HepG2 (cell line): ENCODE measurements around the gene CNNM2. TPM values are rescaled to one million over a fixed set of nuclear protein-coding genes. Genes with fewer than 3 reads are reported as not detected.

Experiments
- BORCS8-MEF2B ChIP-seq: sonication (generic); formaldehyde crosslinking; IDR thresholded peaks from 2 replicates; pipeline ENCODE4 v1.8.0; 2022; ENCODE audit warnings: mild to moderate bottlenecking, missing genetic modification reagents
- EED ChIP-seq: sonication (generic); formaldehyde crosslinking; IDR thresholded peaks from 2 replicates; pipeline ENCODE4 v1.5.0; 2020; ENCODE audit warnings: mild to moderate bottlenecking, missing genetic modification reagents
- RBFOX2 ChIP-seq: fragments of 200-400 bp; formaldehyde crosslinking; IDR thresholded peaks from 2 replicates; pipeline ENCODE4 v1.6.1; 2017; ENCODE audit warnings: low read depth, mild to moderate bottlenecking, low read length
- SSRP1 ChIP-seq: IDR thresholded peaks from 2 replicates; pipeline ENCODE4 v1.6.1; 2016; ENCODE audit warnings: control low read depth
- polyA plus RNA-seq, 8 experiments: library from polyadenylated mRNA; depleted of rRNA in 3 of 8; stranded (reverse) in 7 of 8; unstranded in 1 of 8; fragments of >200 nt; fragmentation: Illumina TruSeq in 4 of 8; extraction: Trizol in 4 of 8; gene quantifications; 2 replicates each; pipeline versions ENCODE4 v1.2.1 to v1.2.3, GENCODE V29; 2011 to 2016; ENCODE audit warnings: low read depth in 4 of 8, missing spikeins in 1 of 8, mixed read lengths in 1 of 8; ENCODE audit not compliant: insufficient read depth in 1 of 8
- total RNA-seq, 5 experiments: library from RNA; depleted of rRNA; stranded (reverse); fragments of >200 nt; fragmentation: Illumina TruSeq; extraction: Trizol; gene quantifications; 2 replicates each; pipeline ENCODE4 v1.2.3, GENCODE V29; 2016; ENCODE audit warnings: low read depth in 1 of 5
- TF ChIP-seq, protein P1 (sequence below): sonication (generic); formaldehyde crosslinking; IDR thresholded peaks from 2 replicates; pipeline ENCODE4 v1.4.0; 2020; ENCODE audit warnings: missing genetic modification reagents
- TF ChIP-seq, protein P2 (sequence below): sonication (generic); formaldehyde crosslinking; IDR thresholded peaks from 2 replicates; pipeline ENCODE4 v1.5.0; 2020; ENCODE audit warnings: mild to moderate bottlenecking, missing genetic modification reagents
- TF ChIP-seq, protein P3 (sequence below): sonication (generic); formaldehyde crosslinking; IDR thresholded peaks from 2 replicates; pipeline ENCODE4 v1.9.0; 2021; ENCODE audit warnings: mild to moderate bottlenecking, missing genetic modification reagents
- TF ChIP-seq, protein P4 (sequence below): sonication (generic); formaldehyde crosslinking; IDR thresholded peaks from 2 replicates; pipeline ENCODE4 v1.4.0; 2020; ENCODE audit warnings: mild to moderate bottlenecking, low read depth, missing genetic modification reagents

CNNM2 gene
- total and polyA plus RNA-seq, 2 of the 13 experiments (the other 11 are each of a cell fraction or from before 2014, with no cell fraction given), result 7.1 to 9.0 TPM

DNA sequence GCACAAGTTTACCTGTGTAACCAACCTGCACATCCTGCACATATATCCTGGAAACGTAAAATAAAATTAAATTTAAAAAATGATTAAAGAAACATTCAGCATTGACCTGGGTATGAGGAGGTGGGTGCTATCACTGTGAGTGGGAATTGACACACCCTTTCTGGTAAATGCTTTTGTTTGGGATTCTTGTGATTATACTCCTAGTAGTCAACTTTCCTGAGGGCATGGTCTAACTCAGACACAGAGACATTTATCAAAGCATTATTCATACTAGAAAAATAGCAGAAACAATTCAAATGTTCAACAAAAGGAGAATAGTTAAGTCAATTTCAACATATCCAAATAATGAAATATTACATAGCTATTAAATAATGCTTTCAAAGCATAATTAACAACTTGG, 44.2 kb downstream of the CNNM2 start (continued):
- TF ChIP-seq BORCS8-MEF2B (CRISPR knock-in tag) (no peak), RBFOX2 (no peak), SSRP1 (no peak), EED (CRISPR knock-in tag) (no peak)
- TF ChIP-seq, protein P1, sequence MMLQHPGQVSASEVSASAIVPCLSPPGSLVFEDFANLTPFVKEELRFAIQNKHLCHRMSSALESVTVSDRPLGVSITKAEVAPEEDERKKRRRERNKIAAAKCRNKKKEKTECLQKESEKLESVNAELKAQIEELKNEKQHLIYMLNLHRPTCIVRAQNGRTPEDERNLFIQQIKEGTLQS, result no peak
- TF ChIP-seq, protein P2, sequence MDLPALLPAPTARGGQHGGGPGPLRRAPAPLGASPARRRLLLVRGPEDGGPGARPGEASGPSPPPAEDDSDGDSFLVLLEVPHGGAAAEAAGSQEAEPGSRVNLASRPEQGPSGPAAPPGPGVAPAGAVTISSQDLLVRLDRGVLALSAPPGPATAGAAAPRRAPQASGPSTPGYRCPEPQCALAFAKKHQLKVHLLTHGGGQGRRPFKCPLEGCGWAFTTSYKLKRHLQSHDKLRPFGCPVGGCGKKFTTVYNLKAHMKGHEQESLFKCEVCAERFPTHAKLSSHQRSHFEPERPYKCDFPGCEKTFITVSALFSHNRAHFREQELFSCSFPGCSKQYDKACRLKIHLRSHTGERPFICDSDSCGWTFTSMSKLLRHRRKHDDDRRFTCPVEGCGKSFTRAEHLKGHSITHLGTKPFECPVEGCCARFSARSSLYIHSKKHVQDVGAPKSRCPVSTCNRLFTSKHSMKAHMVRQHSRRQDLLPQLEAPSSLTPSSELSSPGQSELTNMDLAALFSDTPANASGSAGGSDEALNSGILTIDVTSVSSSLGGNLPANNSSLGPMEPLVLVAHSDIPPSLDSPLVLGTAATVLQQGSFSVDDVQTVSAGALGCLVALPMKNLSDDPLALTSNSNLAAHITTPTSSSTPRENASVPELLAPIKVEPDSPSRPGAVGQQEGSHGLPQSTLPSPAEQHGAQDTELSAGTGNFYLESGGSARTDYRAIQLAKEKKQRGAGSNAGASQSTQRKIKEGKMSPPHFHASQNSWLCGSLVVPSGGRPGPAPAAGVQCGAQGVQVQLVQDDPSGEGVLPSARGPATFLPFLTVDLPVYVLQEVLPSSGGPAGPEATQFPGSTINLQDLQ (CRISPR knock-in tag), result no peak
- TF ChIP-seq, protein P3, sequence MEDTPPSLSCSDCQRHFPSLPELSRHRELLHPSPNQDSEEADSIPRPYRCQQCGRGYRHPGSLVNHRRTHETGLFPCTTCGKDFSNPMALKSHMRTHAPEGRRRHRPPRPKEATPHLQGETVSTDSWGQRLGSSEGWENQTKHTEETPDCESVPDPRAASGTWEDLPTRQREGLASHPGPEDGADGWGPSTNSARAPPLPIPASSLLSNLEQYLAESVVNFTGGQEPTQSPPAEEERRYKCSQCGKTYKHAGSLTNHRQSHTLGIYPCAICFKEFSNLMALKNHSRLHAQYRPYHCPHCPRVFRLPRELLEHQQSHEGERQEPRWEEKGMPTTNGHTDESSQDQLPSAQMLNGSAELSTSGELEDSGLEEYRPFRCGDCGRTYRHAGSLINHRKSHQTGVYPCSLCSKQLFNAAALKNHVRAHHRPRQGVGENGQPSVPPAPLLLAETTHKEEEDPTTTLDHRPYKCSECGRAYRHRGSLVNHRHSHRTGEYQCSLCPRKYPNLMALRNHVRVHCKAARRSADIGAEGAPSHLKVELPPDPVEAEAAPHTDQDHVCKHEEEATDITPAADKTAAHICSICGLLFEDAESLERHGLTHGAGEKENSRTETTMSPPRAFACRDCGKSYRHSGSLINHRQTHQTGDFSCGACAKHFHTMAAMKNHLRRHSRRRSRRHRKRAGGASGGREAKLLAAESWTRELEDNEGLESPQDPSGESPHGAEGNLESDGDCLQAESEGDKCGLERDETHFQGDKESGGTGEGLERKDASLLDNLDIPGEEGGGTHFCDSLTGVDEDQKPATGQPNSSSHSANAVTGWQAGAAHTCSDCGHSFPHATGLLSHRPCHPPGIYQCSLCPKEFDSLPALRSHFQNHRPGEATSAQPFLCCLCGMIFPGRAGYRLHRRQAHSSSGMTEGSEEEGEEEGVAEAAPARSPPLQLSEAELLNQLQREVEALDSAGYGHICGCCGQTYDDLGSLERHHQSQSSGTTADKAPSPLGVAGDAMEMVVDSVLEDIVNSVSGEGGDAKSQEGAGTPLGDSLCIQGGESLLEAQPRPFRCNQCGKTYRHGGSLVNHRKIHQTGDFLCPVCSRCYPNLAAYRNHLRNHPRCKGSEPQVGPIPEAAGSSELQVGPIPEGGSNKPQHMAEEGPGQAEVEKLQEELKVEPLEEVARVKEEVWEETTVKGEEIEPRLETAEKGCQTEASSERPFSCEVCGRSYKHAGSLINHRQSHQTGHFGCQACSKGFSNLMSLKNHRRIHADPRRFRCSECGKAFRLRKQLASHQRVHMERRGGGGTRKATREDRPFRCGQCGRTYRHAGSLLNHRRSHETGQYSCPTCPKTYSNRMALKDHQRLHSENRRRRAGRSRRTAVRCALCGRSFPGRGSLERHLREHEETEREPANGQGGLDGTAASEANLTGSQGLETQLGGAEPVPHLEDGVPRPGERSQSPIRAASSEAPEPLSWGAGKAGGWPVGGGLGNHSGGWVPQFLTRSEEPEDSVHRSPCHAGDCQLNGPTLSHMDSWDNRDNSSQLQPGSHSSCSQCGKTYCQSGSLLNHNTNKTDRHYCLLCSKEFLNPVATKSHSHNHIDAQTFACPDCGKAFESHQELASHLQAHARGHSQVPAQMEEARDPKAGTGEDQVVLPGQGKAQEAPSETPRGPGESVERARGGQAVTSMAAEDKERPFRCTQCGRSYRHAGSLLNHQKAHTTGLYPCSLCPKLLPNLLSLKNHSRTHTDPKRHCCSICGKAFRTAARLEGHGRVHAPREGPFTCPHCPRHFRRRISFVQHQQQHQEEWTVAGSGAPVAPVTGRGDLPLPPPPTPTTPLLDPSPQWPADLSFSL (CRISPR knock-in tag), result no peak
- TF ChIP-seq, protein P4, sequence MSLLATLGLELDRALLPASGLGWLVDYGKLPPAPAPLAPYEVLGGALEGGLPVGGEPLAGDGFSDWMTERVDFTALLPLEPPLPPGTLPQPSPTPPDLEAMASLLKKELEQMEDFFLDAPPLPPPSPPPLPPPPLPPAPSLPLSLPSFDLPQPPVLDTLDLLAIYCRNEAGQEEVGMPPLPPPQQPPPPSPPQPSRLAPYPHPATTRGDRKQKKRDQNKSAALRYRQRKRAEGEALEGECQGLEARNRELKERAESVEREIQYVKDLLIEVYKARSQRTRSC (CRISPR knock-in tag), result no peak
